HepG2 (cell line): ENCODE measurements around the gene TSSK2. TPM values are rescaled to one million over a fixed set of nuclear protein-coding genes. Genes with fewer than 3 reads are reported as not detected.

Source experiments
- AGO2 ChIP-seq: fragments of 200-400 bp; formaldehyde crosslinking; optimal IDR thresholded peaks from 2 replicates; pipeline ENCODE3; 2017; ENCODE audit warnings: mild to moderate bottlenecking, low read depth, low read length, moderate library complexity
- CBX5 ChIP-seq: sonication (generic); formaldehyde crosslinking; IDR thresholded peaks from 2 replicates; pipeline ENCODE4 v1.4.0; 2020; ENCODE audit warnings: missing genetic modification reagents, borderline replicate concordance
- CCDC6 ChIP-seq: sonication (generic); formaldehyde crosslinking; IDR thresholded peaks from 2 replicates; pipeline ENCODE4 v1.8.1; 2022; ENCODE audit warnings: mild to moderate bottlenecking, missing genetic modification reagents, moderate library complexity
- MEF2D ChIP-seq: sonication (generic); formaldehyde crosslinking; IDR thresholded peaks from 2 replicates; pipeline ENCODE4 v1.5.1; 2020; ENCODE audit warnings: mild to moderate bottlenecking, missing genetic modification reagents
- RXRB ChIP-seq: IDR thresholded peaks from 2 replicates; pipeline ENCODE4 v1.6.1; 2016; ENCODE audit warnings: borderline replicate concordance, missing genetic modification reagents, missing compliant biosample characterization
- TEAD3 ChIP-seq: optimal IDR thresholded peaks from 2 replicates; pipeline ENCODE3; 2016; ENCODE audit warnings: borderline replicate concordance
- ZNF160 ChIP-seq: sonication (generic); formaldehyde crosslinking; IDR thresholded peaks from 2 replicates; pipeline ENCODE4 v1.8.0; 2022; ENCODE audit warnings: mild to moderate bottlenecking, inconsistent platforms, missing genetic modification reagents
- ZNF34 ChIP-seq: sonication (generic); formaldehyde crosslinking; IDR thresholded peaks from 2 replicates; pipeline ENCODE4 v1.4.0; 2020; ENCODE audit warnings: mild to moderate bottlenecking, missing genetic modification reagents, borderline replicate concordance
- ZNF451 ChIP-seq: sonication (generic); formaldehyde crosslinking; IDR thresholded peaks from 2 replicates; pipeline ENCODE4 v1.5.0; 2020; ENCODE audit warnings: mild to moderate bottlenecking, missing genetic modification reagents
- ZNF503 ChIP-seq: sonication (generic); formaldehyde crosslinking; IDR thresholded peaks from 2 replicates; pipeline ENCODE4 v1.4.0; 2020; ENCODE audit warnings: missing genetic modification reagents
- polyA plus RNA-seq, 8 experiments: library from polyadenylated mRNA; depleted of rRNA in 3 of 8; stranded (reverse) in 7 of 8; unstranded in 1 of 8; fragments of >200 nt; fragmentation: Illumina TruSeq in 4 of 8; extraction: Trizol in 4 of 8; gene quantifications; 2 replicates each; pipeline versions ENCODE4 v1.2.1 to v1.2.3, GENCODE V29; 2011 to 2016; ENCODE audit warnings: low read depth in 4 of 8, missing spikeins in 1 of 8, mixed read lengths in 1 of 8; ENCODE audit not compliant: insufficient read depth in 1 of 8
- total RNA-seq, 5 experiments: library from RNA; depleted of rRNA; stranded (reverse); fragments of >200 nt; fragmentation: Illumina TruSeq; extraction: Trizol; gene quantifications; 2 replicates each; pipeline ENCODE4 v1.2.3, GENCODE V29; 2016; ENCODE audit warnings: low read depth in 1 of 5
- TF ChIP-seq, protein P1 (sequence below): sonication (generic); formaldehyde crosslinking; IDR thresholded peaks from 2 replicates; pipeline ENCODE4 v1.9.0; 2021; ENCODE audit warnings: mild to moderate bottlenecking, missing genetic modification reagents
- TF ChIP-seq, protein P2 (sequence below): sonication (generic); formaldehyde crosslinking; IDR thresholded peaks from 2 replicates; pipeline ENCODE4 v1.8.0; 2022; ENCODE audit warnings: mild to moderate bottlenecking, missing genetic modification reagents, moderate library complexity
- TF ChIP-seq, protein P3 (sequence below), 2 experiments: sonication (generic) in 1 of 2; formaldehyde crosslinking in 1 of 2; IDR thresholded peaks; 2 replicates each; pipeline versions ENCODE4 v1.4.0 to v1.6.1; 2016 to 2020; ENCODE audit warnings: borderline replicate concordance in 1 of 2, low read depth in 1 of 2, mild to moderate bottlenecking in 1 of 2, missing genetic modification reagents in 1 of 2

Gene TSSK2
- total and polyA plus RNA-seq, 2 of the 13 experiments (the other 11 are each of a cell fraction or from before 2014, with no cell fraction given), result not detected

- TF ChIP-seq ZNF503 (CRISPR knock-in tag) (no peak), TEAD3 (CRISPR knock-in tag) (peak; percentile 97), ZNF160 (CRISPR knock-in tag) (0 out of 2 replicates have a peak, but pooled peaks have one; percentile 25), RXRB (CRISPR knock-in tag) (peak; percentile 41; the same call in 1 of the 2 replicates), CBX5 (CRISPR knock-in tag) (no peak), ZNF34 (CRISPR knock-in tag) (no peak), ZNF451 (CRISPR knock-in tag) (no peak), CCDC6 (CRISPR knock-in tag) (peak; percentile 38; the same call in 1 of the 2 replicates), AGO2 (peak; percentile 46), MEF2D (CRISPR knock-in tag) (0 out of 2 replicates have a peak, but pooled peaks have one; percentile 20)
- TF ChIP-seq, protein P1, sequence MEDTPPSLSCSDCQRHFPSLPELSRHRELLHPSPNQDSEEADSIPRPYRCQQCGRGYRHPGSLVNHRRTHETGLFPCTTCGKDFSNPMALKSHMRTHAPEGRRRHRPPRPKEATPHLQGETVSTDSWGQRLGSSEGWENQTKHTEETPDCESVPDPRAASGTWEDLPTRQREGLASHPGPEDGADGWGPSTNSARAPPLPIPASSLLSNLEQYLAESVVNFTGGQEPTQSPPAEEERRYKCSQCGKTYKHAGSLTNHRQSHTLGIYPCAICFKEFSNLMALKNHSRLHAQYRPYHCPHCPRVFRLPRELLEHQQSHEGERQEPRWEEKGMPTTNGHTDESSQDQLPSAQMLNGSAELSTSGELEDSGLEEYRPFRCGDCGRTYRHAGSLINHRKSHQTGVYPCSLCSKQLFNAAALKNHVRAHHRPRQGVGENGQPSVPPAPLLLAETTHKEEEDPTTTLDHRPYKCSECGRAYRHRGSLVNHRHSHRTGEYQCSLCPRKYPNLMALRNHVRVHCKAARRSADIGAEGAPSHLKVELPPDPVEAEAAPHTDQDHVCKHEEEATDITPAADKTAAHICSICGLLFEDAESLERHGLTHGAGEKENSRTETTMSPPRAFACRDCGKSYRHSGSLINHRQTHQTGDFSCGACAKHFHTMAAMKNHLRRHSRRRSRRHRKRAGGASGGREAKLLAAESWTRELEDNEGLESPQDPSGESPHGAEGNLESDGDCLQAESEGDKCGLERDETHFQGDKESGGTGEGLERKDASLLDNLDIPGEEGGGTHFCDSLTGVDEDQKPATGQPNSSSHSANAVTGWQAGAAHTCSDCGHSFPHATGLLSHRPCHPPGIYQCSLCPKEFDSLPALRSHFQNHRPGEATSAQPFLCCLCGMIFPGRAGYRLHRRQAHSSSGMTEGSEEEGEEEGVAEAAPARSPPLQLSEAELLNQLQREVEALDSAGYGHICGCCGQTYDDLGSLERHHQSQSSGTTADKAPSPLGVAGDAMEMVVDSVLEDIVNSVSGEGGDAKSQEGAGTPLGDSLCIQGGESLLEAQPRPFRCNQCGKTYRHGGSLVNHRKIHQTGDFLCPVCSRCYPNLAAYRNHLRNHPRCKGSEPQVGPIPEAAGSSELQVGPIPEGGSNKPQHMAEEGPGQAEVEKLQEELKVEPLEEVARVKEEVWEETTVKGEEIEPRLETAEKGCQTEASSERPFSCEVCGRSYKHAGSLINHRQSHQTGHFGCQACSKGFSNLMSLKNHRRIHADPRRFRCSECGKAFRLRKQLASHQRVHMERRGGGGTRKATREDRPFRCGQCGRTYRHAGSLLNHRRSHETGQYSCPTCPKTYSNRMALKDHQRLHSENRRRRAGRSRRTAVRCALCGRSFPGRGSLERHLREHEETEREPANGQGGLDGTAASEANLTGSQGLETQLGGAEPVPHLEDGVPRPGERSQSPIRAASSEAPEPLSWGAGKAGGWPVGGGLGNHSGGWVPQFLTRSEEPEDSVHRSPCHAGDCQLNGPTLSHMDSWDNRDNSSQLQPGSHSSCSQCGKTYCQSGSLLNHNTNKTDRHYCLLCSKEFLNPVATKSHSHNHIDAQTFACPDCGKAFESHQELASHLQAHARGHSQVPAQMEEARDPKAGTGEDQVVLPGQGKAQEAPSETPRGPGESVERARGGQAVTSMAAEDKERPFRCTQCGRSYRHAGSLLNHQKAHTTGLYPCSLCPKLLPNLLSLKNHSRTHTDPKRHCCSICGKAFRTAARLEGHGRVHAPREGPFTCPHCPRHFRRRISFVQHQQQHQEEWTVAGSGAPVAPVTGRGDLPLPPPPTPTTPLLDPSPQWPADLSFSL, result no peak
- TF ChIP-seq, protein P2, sequence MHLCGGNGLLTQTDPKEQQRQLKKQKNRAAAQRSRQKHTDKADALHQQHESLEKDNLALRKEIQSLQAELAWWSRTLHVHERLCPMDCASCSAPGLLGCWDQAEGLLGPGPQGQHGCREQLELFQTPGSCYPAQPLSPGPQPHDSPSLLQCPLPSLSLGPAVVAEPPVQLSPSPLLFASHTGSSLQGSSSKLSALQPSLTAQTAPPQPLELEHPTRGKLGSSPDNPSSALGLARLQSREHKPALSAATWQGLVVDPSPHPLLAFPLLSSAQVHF (CRISPR knock-in tag), result 0 out of 2 replicates have a peak, but pooled peaks have one; percentile 29
- TF ChIP-seq, protein P3, sequence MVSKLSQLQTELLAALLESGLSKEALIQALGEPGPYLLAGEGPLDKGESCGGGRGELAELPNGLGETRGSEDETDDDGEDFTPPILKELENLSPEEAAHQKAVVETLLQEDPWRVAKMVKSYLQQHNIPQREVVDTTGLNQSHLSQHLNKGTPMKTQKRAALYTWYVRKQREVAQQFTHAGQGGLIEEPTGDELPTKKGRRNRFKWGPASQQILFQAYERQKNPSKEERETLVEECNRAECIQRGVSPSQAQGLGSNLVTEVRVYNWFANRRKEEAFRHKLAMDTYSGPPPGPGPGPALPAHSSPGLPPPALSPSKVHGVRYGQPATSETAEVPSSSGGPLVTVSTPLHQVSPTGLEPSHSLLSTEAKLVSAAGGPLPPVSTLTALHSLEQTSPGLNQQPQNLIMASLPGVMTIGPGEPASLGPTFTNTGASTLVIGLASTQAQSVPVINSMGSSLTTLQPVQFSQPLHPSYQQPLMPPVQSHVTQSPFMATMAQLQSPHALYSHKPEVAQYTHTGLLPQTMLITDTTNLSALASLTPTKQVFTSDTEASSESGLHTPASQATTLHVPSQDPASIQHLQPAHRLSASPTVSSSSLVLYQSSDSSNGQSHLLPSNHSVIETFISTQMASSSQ (IDR thresholded peaks at IDR 0.05; ENCODE audit: low read depth), result no peak
- TF ChIP-seq, protein P3 (CRISPR knock-in tag; IDR thresholded peaks at IDR 0.05; ENCODE audit: borderline replicate concordance), result 0 out of 2 replicates have a peak, but pooled peaks have one; percentile 14
Observed at GRCh38 chr22:19174106-19175025, 43.3 kb downstream of the TSSK2 start (continued).
